Effector memory CD4-positive, alpha-beta T cell (primary cell): ENCODE measurements around the gene COL4A3.
A peak's percentile ranks its signal among the peaks of the same experiment; 100 is the strongest.
"Not testable (repeated sequence)": the region's sequence is repeated elsewhere in the genome, so short reads cannot be mapped to it uniquely, and the experiment has no call there.

Source experiments
- DNase-seq, 3 donors: peaks; one replicate each; pipeline ENCODE4 v3.0.0-alpha.2; 2020
- H3K27ac ChIP-seq: 2 replicates; pipeline ENCODE4 v1.7.0; 2013; ENCODE audit warnings: mild to moderate bottlenecking, low read length, moderate library complexity; ENCODE audit not compliant: insufficient read depth, poor library complexity, severe bottlenecking
- H3K27me3 ChIP-seq: replicated peaks from 2 replicates; pipeline ENCODE4 v1.7.0; 2013; ENCODE audit warnings: mild to moderate bottlenecking, low read length; ENCODE audit not compliant: insufficient read depth, control insufficient read depth, poor library complexity, severe bottlenecking
- H3K36me3 ChIP-seq: 2 replicates; pipeline ENCODE4 v1.7.0; 2013; ENCODE audit warnings: mild to moderate bottlenecking, low read length, moderate library complexity; ENCODE audit not compliant: control insufficient read depth, insufficient read depth
- H3K4me1 ChIP-seq: 2 replicates; pipeline ENCODE4 v1.7.0; 2013; ENCODE audit warnings: low read length, mild to moderate bottlenecking; ENCODE audit not compliant: control insufficient read depth, insufficient read depth, poor library complexity, severe bottlenecking
- H3K4me3 ChIP-seq: 2 replicates; pipeline ENCODE4 v1.7.0; 2013; ENCODE audit warnings: low read length, low read depth, mild to moderate bottlenecking; ENCODE audit not compliant: insufficient read depth, poor library complexity, severe bottlenecking
- H3K9me3 ChIP-seq: 2 replicates; pipeline ENCODE4 v1.7.0; 2013; ENCODE audit warnings: mild to moderate bottlenecking, low read length, moderate library complexity; ENCODE audit not compliant: control insufficient read depth

Gene COL4A3

DNA sequence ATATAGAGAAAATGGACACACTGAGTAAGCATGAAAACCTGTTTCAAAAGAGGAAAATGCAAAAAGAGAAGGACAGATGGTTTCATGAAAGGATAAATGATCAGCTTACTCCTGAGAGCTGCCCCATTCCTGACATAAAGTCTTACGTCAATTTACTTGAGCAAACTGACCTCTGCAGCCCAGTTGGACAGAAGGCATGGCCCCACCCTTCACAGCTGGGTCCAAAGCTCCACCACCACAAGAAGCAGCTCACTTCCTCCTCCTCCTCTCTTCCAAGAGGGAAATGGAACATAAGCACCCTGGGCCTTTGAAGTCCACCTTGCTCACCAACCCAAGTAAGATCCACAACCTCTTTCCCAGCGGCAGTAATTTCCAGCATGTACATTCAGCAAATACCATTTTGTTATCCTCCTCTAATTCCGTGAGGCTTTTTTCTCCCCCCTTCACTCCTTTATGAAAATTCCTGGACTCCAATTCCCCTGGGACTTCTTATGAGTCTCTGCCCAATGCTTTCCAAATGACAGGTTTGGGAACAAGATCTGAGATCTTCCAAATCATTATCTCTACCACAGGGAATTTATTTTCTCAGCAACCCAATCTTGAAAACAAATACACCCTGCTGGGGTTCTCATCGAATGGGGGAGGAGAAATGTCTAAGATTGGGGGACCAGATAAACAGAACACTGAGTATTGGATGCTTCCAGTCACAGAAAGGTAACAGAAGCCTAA, 10.5 kb upstream of the COL4A3 start:
- no peak for DNase-seq
- Histone ChIP-seq H3K9me3 (no peaks in the 10 kb centered on the region), H3K4me3 (no peak overlapping the region), H3K27ac (no peak overlapping the region), H3K36me3 (no peaks in the 10 kb centered on the region), H3K4me1 (no peaks in the 10 kb centered on the region), H3K27me3 (peaks cover 7% of the 10 kb centered on the region)

DNA sequence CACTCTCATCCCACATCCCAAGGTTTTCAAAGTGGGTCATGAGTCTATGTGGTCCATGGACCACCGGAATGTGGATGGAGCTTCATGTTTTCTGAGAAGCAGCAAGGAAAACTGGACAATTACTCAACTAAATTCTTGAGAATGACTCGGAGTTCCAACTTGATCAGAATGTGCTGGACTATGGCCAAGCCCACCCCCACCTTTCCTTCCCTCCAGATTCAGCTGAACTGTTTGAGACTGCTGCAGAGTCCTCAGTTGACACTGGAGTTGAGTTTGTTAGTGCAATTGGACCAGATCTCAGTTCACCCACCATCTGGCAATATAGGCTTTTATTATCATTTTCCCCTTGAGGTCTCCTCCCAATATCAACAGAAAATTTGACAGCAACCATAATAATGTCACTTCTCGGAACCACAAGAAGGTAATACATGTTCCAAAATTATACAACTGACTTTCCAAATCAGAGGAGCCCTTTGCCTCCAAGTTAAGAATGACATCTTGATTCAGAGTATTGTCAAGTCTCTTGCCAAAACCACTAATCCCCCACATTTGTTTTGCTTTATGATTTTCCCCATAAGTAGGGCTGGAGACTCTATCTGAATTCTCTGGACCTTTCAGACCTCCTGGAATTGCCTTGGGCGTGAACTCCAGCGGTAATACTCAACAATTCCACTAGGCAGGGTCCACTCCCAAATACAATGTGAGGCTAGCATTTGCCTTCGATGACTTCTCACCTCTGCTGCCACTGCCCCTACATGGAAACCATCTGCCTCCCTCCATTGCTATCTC, 9.2 kb upstream of the COL4A3 start:
- H3K9me3 ChIP-seq: no peaks in the 10 kb centered on the region
- H3K4me3 ChIP-seq: no peak overlapping the region
- H3K27ac ChIP-seq: no peak overlapping the region
- no peaks in the 10 kb centered on the region for H3K4me1 ChIP-seq
- peaks cover 7% of the 10 kb centered on the region for H3K27me3 ChIP-seq
- H3K36me3 ChIP-seq: no peaks in the 10 kb centered on the region
- DNase-seq: no peak

DNA sequence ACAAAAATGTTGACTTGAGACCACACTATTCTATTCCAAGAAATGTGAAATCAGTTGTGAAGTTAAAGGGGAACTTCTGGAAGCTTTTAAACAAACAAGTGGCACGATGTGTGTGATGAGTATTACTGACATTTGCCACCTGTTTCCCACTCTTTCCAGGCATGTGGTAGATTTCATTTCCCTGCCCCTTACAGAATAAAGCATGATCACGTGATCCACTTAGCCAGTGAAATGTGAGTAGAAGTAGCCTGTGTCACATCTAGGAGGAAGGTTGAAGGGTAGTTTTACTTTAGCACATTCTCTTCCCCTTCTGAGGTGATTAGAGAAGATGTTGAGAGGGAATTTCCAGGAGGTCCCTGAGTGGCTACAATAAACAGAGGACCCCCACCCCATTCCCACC, 4.3 kb upstream of the COL4A3 start:
- Histone ChIP-seq H3K27ac (no peak overlapping the region), H3K36me3 (no peaks in the 10 kb centered on the region), H3K9me3 (no peaks in the 10 kb centered on the region), H3K27me3 (peaks cover 17% of the 10 kb centered on the region), H3K4me1 (peaks cover 15% of the 10 kb centered on the region), H3K4me3 (no peak overlapping the region)
- DNase-seq: no peak

DNA sequence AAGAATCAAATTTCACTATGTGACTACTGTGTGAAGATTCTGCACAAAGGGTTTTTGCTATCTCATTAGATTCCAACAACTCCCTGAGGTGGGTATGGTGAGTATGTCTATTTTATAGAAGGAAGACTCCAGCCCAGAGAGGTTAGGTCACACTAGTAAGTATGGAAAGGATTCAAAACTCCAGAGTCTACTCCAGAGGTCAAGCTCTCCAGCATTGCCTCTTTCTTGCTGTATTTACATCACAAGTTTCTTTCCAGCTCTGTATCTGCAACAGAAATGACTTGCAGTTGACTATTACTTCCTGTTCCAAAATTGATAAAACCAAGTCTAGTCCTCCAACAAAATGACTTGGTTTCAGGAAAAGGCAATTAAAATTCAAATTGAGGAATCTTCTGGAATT, 2.5 kb upstream of the COL4A3 start:
- DNase-seq: no peak
- no peaks in the 10 kb centered on the region for H3K36me3 ChIP-seq
- peaks cover 17% of the 10 kb centered on the region for H3K27me3 ChIP-seq
- no peak overlapping the region for H3K4me3 ChIP-seq
- no peak overlapping the region for H3K27ac ChIP-seq
- H3K9me3 ChIP-seq: no peaks in the 10 kb centered on the region
- H3K4me1 ChIP-seq: peaks cover 15% of the 10 kb centered on the region

DNA sequence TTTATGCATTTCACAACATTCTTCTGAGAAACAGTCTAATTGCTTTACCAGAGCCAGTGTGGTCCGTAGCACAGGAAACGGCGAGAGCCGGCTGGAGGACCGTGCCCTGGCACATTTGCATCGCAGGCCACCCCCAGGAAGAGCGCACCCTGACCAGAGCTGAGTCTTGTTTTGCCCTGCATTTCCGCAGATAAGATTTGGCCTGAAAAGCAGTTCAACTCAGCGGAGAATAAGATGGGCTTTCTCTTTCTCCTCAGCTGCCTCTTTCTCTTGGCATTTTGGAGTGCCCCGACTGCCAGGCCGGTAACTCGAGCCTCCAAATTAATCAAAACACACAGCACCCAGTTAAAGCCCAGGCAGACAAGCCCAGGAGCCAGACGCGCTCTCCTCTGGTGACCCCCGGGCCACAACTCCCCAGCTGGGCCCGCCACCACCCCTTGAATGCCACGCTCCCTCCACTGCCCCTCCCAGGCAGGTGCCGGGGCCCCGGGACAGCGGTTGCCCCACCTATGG, 883 bp upstream of the COL4A3 start:
- DNase-seq: no peak
- H3K27me3 ChIP-seq: peaks cover 17% of the 10 kb centered on the region

DNA sequence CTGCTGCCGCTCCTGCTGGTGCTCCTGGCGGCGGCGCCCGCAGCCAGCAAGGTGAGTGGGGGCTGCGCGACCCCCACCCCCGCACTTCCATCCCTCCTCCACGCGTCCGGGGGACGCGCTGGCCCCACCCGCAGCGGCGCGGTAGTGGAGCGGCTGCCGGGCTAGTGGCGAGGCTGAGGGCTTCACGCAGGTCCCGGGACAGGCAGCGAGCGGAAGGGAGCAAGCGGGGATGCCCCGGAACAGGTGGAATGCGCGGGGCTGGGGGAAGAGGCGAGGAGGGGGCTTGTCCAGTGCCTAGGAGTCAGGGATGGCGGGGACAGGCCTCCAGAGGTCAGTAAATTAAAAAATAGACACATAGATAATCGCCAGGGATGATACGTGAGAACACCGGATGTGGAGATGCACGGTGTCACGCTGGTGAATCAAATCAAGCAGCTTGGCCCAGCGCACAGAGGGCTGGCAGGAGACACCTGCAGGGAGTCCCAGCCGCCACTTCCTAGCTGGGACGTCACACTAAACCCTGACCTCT, 403 bp downstream of the COL4A3 start:
- Histone ChIP-seq H3K27ac (no peak overlapping the region), H3K9me3 (no peaks in the 10 kb centered on the region), H3K27me3 (peaks cover 17% of the 10 kb centered on the region), H3K36me3 (no peaks in the 10 kb centered on the region), H3K4me1 (peaks cover 15% of the 10 kb centered on the region), H3K4me3 (peak overlapping the region; percentile 41)
- no peak for DNase-seq

More for the DNA sequence above, 883 bp upstream of the COL4A3 start:
- H3K9me3 ChIP-seq: no peaks in the 10 kb centered on the region
- peak overlapping the region; percentile 41 for H3K4me3 ChIP-seq
- peaks cover 15% of the 10 kb centered on the region for H3K4me1 ChIP-seq
- H3K36me3 ChIP-seq: no peaks in the 10 kb centered on the region
- H3K27ac ChIP-seq: no peak overlapping the region

DNA sequence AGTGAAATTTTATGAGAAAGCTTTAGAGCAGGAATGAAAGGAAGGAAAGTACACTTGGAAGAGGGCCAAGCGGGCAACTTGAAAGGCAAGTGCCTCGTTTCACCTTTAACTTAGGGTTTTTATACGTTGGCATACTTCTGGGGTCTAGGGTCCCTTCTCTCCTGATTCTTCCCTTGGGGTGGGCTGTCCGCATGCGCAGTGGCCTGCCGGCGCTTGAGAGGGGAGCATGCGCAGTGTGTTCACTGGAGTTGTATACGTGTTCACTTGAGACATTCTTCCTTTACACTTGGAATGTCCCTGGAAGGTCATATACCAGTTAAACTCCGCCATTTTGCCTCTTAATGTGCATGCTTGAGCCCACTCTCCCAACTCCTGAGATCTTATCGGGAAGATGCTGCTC, 7.4 kb downstream of the COL4A3 start:
- not testable (repeated sequence) for H3K27ac ChIP-seq, H3K9me3 ChIP-seq, DNase-seq, H3K4me1 ChIP-seq, H3K27me3 ChIP-seq, H3K4me3 ChIP-seq, H3K36me3 ChIP-seq

DNA sequence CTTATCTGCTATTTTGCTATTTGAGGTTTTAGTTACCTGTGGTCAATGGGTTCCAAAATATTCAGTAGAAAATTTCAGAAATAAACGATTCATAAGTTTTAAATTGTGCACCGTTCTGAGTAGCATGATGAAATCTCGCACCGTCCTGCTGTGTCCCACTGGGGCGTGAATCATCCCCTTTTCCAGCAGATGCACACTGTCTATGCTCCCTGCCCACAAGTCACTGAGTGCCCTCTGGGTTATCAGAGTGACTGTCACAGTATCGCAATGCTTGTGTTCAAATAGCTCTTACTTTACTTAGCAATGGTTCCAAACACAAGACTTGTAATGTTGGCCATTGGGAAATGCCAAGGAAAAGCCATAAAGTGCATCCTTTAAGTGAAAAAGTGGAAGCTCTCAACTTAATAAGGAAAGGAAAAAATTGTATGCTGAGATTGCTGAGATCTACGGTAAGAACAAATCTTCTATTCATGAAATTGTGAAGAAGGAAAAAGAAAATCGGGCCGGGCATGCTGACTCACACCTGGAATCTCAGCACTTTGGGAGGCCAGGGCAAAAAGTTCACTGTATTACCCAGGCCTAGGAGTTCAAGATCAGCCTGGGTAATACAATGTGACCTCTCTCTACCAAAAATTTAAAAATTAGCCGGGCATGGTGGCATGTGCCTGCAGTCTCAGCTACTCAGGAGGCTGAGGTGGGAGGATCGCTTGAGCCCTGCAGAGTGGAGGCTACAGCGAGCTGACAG, 13.3 kb downstream of the COL4A3 start:
- Histone ChIP-seq H3K9me3 (no peaks in the 10 kb centered on the region), H3K4me1 (no peaks in the 10 kb centered on the region), H3K27ac (no peak overlapping the region), H3K36me3 (no peaks in the 10 kb centered on the region), H3K4me3 (no peak overlapping the region), H3K27me3 (no peaks in the 10 kb centered on the region)
- DNase-seq: no peak

DNA sequence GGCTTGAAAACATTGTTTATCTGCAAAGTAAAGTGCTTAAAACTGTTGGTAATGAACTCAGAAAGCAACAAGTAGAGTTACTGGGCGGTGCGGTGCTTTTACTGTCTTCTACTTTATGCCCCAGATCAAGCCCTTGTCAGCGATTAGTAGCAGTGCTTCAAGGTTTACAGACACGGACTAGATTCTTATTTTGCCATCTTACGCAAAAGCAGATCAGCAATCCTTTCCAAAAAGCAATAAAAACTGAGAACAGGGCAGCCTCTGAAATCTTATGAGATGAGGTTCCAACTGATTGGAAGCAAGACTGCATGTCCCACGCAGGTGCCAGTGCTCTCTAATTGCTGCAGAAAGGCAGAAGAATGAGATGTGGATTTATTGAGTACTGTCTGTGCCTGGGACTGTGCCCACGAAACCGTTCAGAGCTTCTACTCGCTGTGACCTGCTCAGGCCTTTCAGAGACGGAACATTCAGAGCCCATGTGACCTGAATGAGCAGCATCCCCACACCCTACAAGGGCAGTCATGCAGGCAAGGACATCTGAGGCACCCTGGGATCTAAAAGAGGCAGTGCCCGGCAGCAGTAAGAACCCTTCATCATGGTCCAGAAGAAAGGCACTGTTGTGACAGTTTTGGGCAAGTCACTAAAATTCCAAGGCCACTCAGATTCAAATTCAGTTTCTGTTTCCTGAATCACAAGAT, 15.7 kb downstream of the COL4A3 start:
- H3K4me1 ChIP-seq: no peaks in the 10 kb centered on the region
- no peak overlapping the region for H3K27ac ChIP-seq
- no peaks in the 10 kb centered on the region for H3K9me3 ChIP-seq
- H3K27me3 ChIP-seq: no peaks in the 10 kb centered on the region
- no peaks in the 10 kb centered on the region for H3K36me3 ChIP-seq
- H3K4me3 ChIP-seq: no peak overlapping the region
- DNase-seq: no peak
